ENCODE data around the gene BMPR2.

DNA sequence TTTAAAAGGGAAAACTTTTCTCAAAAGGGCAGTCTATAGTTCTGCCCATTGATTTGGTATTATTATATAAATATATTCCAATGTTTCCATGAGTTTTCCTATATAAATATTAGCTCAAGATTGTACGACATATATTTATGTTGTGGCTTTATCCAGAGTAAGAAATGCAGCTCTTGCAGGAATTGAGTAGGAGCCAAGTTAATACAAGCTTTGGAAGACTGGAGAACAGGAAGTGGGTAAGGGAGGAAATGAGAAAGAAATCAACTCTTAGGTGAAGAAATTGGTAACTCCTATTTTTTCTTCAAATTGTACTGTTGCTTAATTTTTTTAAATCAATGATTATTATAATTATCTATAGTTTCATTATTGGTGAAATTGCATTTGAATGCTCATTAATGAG, 153.3 kb downstream of the BMPR2 start:
- TF ChIP-seq, protein P1, sequence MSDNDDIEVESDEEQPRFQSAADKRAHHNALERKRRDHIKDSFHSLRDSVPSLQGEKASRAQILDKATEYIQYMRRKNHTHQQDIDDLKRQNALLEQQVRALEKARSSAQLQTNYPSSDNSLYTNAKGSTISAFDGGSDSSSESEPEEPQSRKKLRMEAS (IDR thresholded peaks at IDR 0.05; ENCODE audit: low read depth) = no peak
- TF ChIP-seq POLR2AphosphoS5 (IDR thresholded peaks at IDR 0.05; ENCODE audit: low read depth, low read length) = no peak
- TF ChIP-seq, protein P2, sequence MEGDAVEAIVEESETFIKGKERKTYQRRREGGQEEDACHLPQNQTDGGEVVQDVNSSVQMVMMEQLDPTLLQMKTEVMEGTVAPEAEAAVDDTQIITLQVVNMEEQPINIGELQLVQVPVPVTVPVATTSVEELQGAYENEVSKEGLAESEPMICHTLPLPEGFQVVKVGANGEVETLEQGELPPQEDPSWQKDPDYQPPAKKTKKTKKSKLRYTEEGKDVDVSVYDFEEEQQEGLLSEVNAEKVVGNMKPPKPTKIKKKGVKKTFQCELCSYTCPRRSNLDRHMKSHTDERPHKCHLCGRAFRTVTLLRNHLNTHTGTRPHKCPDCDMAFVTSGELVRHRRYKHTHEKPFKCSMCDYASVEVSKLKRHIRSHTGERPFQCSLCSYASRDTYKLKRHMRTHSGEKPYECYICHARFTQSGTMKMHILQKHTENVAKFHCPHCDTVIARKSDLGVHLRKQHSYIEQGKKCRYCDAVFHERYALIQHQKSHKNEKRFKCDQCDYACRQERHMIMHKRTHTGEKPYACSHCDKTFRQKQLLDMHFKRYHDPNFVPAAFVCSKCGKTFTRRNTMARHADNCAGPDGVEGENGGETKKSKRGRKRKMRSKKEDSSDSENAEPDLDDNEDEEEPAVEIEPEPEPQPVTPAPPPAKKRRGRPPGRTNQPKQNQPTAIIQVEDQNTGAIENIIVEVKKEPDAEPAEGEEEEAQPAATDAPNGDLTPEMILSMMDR (IDR thresholded peaks at IDR 0.05) = no peak
- no peak for TF ChIP-seq RXRA (IDR thresholded peaks at IDR 0.05; ENCODE audit: borderline replicate concordance, low read depth)
